COLO668 (cell line): Measurements from ENCODE around the gene PLA2G4F.

ENCODE experiments used
- DNase-seq: peaks from one replicate; lab custom pipeline; 2025; ENCODE audit not compliant: unreplicated experiment; lab: John Stamatoyannopoulos, UW

Gene PLA2G4F

GRCh38 chr15:42134617-42135245 lies 21.7 kb downstream of the PLA2G4F start:
- DNase-seq: no peak

GRCh38 chr15:42133886-42134502 lies 22.4 kb downstream of the PLA2G4F start:
- peak; percentile 69 for DNase-seq

- no peak for DNase-seq
Observed at GRCh38 chr15:42133356-42133755, 23.1 kb downstream of the PLA2G4F start.

GRCh38 chr15:42131826-42132806 lies 24.3 kb downstream of the PLA2G4F start:
- no peak for DNase-seq

- DNase-seq: no peak
Observed at GRCh38 chr15:42131006-42131405, 25.4 kb downstream of the PLA2G4F start.

- DNase-seq: no peak
Observed at GRCh38 chr15:42130246-42130986, 26.0 kb downstream of the PLA2G4F start.

GRCh38 chr15:42129364-42129763 lies 27.1 kb downstream of the PLA2G4F start:
- DNase-seq: no peak

- no peak for DNase-seq
Observed at GRCh38 chr15:42128476-42128875, 28.0 kb downstream of the PLA2G4F start.

GRCh38 chr15:42123546-42123945 lies 32.9 kb downstream of the PLA2G4F start:
- no peak for DNase-seq

- no peak for DNase-seq
Observed at GRCh38 chr15:42121682-42122081, 34.8 kb downstream of the PLA2G4F start.

- no peak for DNase-seq
Observed at GRCh38 chr15:42121021-42121420, 35.4 kb downstream of the PLA2G4F start.

GRCh38 chr15:42120285-42120684 lies 36.2 kb downstream of the PLA2G4F start:
- DNase-seq: no peak

- DNase-seq: no peak
Observed at GRCh38 chr15:42119446-42119760, 37.0 kb downstream of the PLA2G4F start.

- DNase-seq: peak; percentile 26
Observed at GRCh38 chr15:42118650-42119445, 37.6 kb downstream of the PLA2G4F start.

GRCh38 chr15:42111924-42112323 lies 44.5 kb downstream of the PLA2G4F start:
- DNase-seq: no peak

GRCh38 chr15:42110367-42110766 lies 46.1 kb downstream of the PLA2G4F start:
- no peak for DNase-seq

GRCh38 chr15:42108806-42109205 lies 47.6 kb downstream of the PLA2G4F start:
- DNase-seq: no peak

- DNase-seq: no peak
Observed at GRCh38 chr15:42108189-42108588, 48.2 kb downstream of the PLA2G4F start.

- peak; percentile 72 for DNase-seq
Observed at GRCh38 chr15:42107473-42107872, 49.0 kb downstream of the PLA2G4F start.

GRCh38 chr15:42106288-42106687 lies 50.1 kb downstream of the PLA2G4F start:
- no peak for DNase-seq
